ENCODE data around the gene ERN1.

ERN1 gene

DNA sequence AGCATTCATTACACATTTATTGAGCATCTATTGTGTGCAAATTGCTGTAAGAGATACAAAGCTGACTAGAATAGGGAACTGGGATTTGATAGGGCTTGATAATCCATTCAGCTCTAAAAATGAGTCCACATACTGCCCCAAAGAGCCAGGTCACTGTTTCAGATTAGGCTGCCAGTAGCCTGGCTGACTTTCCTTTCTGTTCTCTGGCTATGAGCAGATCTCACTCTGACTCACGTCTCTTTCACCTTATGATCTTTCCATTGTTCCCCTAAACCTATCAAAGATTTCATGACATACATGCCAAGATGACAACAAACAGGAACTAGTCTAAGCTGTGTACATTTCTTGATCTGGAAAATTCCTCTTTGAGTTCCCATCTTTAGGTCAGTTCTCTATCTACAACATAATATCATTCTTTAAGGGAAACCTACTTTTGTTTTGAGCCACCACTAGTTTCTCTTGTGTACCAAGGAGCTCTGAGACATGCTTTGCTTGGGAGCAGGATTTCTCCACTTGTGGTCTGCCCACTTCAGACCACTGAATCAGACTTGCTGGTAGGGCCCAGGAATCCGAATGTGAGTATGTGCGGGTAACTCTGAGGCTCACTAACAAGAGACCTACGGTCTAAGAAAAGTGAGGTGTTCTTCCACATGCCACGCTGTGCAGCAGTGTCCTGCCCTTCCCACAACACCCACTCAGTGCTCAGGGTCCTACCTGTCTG is 68.6 kb downstream of the ERN1 start:
- Histone ChIP-seq H3K14ac (ENCODE audit: low read length) (no peak overlapping the region), H3K4ac (ENCODE audit: low read length) (no peak overlapping the region), H2BK15ac (ENCODE audit: low read length) (no peak overlapping the region), H3K79me1 (ENCODE audit: low read depth, low read length) (no peaks in the 10 kb centered on the region), H2AFZ (ENCODE audit: low read length) (no peak overlapping the region), H2BK12ac (ENCODE audit: low read length) (no peak overlapping the region), H2BK5ac (ENCODE audit: low read length) (no peak overlapping the region), H3K27ac (replicated peaks; ENCODE audit: low read length) (no peak overlapping the region), H3K4me3 (ENCODE audit: low read length in 2 of 2) (no peak overlapping the region), H3K9ac (ENCODE audit: low read depth, low read length, poor library complexity) (no peak overlapping the region), H3K27me3 (ENCODE audit: control insufficient read depth in 3 of 3, insufficient read depth in 3 of 3, low read depth in 1 of 3, low read length in 3 of 3) (no peaks in the 10 kb centered on the region), H3K4me2 (ENCODE audit: insufficient read depth, low read length, poor library complexity, severe bottlenecking) (no peak overlapping the region), H3K23ac (ENCODE audit: low read depth, low read length, poor library complexity) (no peak overlapping the region), H2AK5ac (ENCODE audit: low read depth, low read length) (no peak overlapping the region), H3K36me3 (replicated peaks in 1 of 2; ENCODE audit: control insufficient read depth in 2 of 2, insufficient read depth in 2 of 2, low read length in 2 of 2) (peaks cover 0 to 3% of the 10 kb centered on the region in 2 donors), H3K4me1 (ENCODE audit: control insufficient read depth in 2 of 2, insufficient read depth in 1 of 2, low read depth in 1 of 2, low read length in 2 of 2) (peaks cover 0 to 3% of the 10 kb centered on the region in 2 donors), H3K9me3 (replicated peaks in 1 of 2; ENCODE audit: control insufficient read depth in 2 of 2, insufficient read depth in 1 of 2, low read depth in 1 of 2, low read length in 2 of 2) (no peaks in the 10 kb centered on the region), H4K8ac (ENCODE audit: low read depth, low read length) (no peak overlapping the region), H3K18ac (ENCODE audit: low read length) (no peak overlapping the region), H2BK120ac (ENCODE audit: low read depth, low read length) (no peak overlapping the region), H4K91ac (ENCODE audit: low read depth, low read length, poor library complexity) (no peak overlapping the region)
- WGBS, 2 donors (ENCODE audit: extremely low coverage in 2 of 2, insufficient read length in 2 of 2, insufficient replicate concordance in 1 of 2): no CpG with 5 or more reads among the region's 5 CpGs
- DNase-seq (ENCODE audit: low spot score): no peak

DNA sequence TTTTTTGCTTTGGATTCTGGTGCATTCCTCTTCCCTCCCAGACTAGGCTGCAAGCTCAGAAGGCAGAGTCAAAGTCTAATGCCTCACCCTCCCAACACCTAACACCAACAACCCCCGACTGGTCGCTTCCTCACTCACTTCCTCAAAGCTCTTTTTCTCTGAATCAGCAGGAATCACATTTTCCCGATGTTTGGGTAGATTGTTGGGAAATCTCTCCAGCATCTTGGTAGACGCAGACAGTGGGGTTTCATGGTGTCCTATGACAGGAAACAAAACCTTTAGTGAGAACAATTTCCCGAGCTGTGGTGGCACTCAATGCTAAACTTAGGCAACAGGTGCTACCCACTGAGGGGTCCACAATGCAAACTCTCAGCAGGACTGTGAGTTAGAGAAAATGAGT is 69.6 kb downstream of the ERN1 start:
- no peak overlapping the region for H2BK12ac ChIP-seq (ENCODE audit: low read length)
- no peak overlapping the region for H2BK120ac ChIP-seq (ENCODE audit: low read depth, low read length)
- H3K4me1 ChIP-seq (ENCODE audit: control insufficient read depth in 2 of 2, insufficient read depth in 1 of 2, low read depth in 1 of 2, low read length in 2 of 2): peaks cover 0 to 3% of the 10 kb centered on the region in 2 donors
- no peak overlapping the region for H4K91ac ChIP-seq (ENCODE audit: low read depth, low read length, poor library complexity)
- H4K8ac ChIP-seq (ENCODE audit: low read depth, low read length): no peak overlapping the region
- H2BK5ac ChIP-seq (ENCODE audit: low read length): no peak overlapping the region
- no CpG with 5 or more reads among the region's 5 CpGs for WGBS, 2 donors (ENCODE audit: extremely low coverage in 2 of 2, insufficient read length in 2 of 2, insufficient replicate concordance in 1 of 2)
- DNase-seq (ENCODE audit: low spot score): no peak
- no peaks in the 10 kb centered on the region for H3K79me1 ChIP-seq (ENCODE audit: low read depth, low read length)
- peaks cover 0 to 3% of the 10 kb centered on the region in 2 donors for H3K36me3 ChIP-seq (replicated peaks in 1 of 2; ENCODE audit: control insufficient read depth in 2 of 2, insufficient read depth in 2 of 2, low read length in 2 of 2)
- no peak overlapping the region for H2AFZ ChIP-seq (ENCODE audit: low read length)
- H3K4me2 ChIP-seq (ENCODE audit: insufficient read depth, low read length, poor library complexity, severe bottlenecking): no peak overlapping the region
- H3K18ac ChIP-seq (ENCODE audit: low read length): no peak overlapping the region
- H3K9me3 ChIP-seq (replicated peaks in 1 of 2; ENCODE audit: control insufficient read depth in 2 of 2, insufficient read depth in 1 of 2, low read depth in 1 of 2, low read length in 2 of 2): no peaks in the 10 kb centered on the region
- no peak overlapping the region for H3K9ac ChIP-seq (ENCODE audit: low read depth, low read length, poor library complexity)
- H3K14ac ChIP-seq (ENCODE audit: low read length): no peak overlapping the region
- H2AK5ac ChIP-seq (ENCODE audit: low read depth, low read length): no peak overlapping the region
- no peak overlapping the region for H3K23ac ChIP-seq (ENCODE audit: low read depth, low read length, poor library complexity)
- H3K27ac ChIP-seq (replicated peaks; ENCODE audit: low read length): no peak overlapping the region
- H3K4me3 ChIP-seq (ENCODE audit: low read length in 2 of 2): no peak overlapping the region
- no peaks in the 10 kb centered on the region for H3K27me3 ChIP-seq (ENCODE audit: control insufficient read depth in 3 of 3, insufficient read depth in 3 of 3, low read depth in 1 of 3, low read length in 3 of 3)
- no peak overlapping the region for H2BK15ac ChIP-seq (ENCODE audit: low read length)
- H3K4ac ChIP-seq (ENCODE audit: low read length): no peak overlapping the region

DNA sequence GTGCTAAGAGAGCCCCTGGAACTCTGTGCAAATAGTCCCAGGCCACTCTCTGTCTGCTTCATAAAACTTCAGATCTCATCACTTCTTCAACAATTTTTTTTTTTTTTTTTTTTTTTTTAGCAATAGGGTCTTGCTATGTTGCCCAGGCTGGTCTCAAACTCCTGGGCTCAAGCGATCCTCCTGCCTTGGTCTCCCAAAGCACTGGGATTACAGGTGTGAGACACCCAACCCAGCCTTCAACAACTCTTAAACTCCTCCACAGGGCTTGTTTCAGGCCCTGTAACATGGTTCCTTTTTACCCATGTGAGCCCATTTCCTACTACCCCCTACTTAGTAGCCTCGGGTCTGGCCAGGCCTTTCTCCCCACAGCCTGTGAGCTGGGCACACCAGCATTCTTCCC is 70.2 kb downstream of the ERN1 start:
- Histone ChIP-seq H4K91ac (ENCODE audit: low read depth, low read length, poor library complexity) (no peak overlapping the region), H3K27ac (replicated peaks; ENCODE audit: low read length) (no peak overlapping the region), H3K79me1 (ENCODE audit: low read depth, low read length) (no peaks in the 10 kb centered on the region), H2BK12ac (ENCODE audit: low read length) (no peak overlapping the region), H3K14ac (ENCODE audit: low read length) (no peak overlapping the region), H3K9me3 (replicated peaks in 1 of 2; ENCODE audit: control insufficient read depth in 2 of 2, insufficient read depth in 1 of 2, low read depth in 1 of 2, low read length in 2 of 2) (no peaks in the 10 kb centered on the region), H3K4me1 (ENCODE audit: control insufficient read depth in 2 of 2, insufficient read depth in 1 of 2, low read depth in 1 of 2, low read length in 2 of 2) (peaks cover 0 to 3% of the 10 kb centered on the region in 2 donors), H3K27me3 (ENCODE audit: control insufficient read depth in 3 of 3, insufficient read depth in 3 of 3, low read depth in 1 of 3, low read length in 3 of 3) (no peaks in the 10 kb centered on the region), H3K4ac (ENCODE audit: low read length) (no peak overlapping the region), H3K4me2 (ENCODE audit: insufficient read depth, low read length, poor library complexity, severe bottlenecking) (no peak overlapping the region), H4K8ac (ENCODE audit: low read depth, low read length) (no peak overlapping the region), H3K23ac (ENCODE audit: low read depth, low read length, poor library complexity) (no peak overlapping the region), H3K18ac (ENCODE audit: low read length) (no peak overlapping the region), H2BK15ac (ENCODE audit: low read length) (no peak overlapping the region), H2AFZ (ENCODE audit: low read length) (no peak overlapping the region), H2AK5ac (ENCODE audit: low read depth, low read length) (no peak overlapping the region), H3K9ac (ENCODE audit: low read depth, low read length, poor library complexity) (no peak overlapping the region), H2BK5ac (ENCODE audit: low read length) (no peak overlapping the region), H3K4me3 (ENCODE audit: low read length in 2 of 2) (no peak overlapping the region), H2BK120ac (ENCODE audit: low read depth, low read length) (no peak overlapping the region), H3K36me3 (replicated peaks in 1 of 2; ENCODE audit: control insufficient read depth in 2 of 2, insufficient read depth in 2 of 2, low read length in 2 of 2) (peaks cover 0 to under 1% of the 10 kb centered on the region in 2 donors)
- DNase-seq (ENCODE audit: low spot score): no peak
- no CpG with 5 or more reads among the region's 2 CpGs for WGBS, 2 donors (ENCODE audit: extremely low coverage in 2 of 2, insufficient read length in 2 of 2, insufficient replicate concordance in 1 of 2)

DNA sequence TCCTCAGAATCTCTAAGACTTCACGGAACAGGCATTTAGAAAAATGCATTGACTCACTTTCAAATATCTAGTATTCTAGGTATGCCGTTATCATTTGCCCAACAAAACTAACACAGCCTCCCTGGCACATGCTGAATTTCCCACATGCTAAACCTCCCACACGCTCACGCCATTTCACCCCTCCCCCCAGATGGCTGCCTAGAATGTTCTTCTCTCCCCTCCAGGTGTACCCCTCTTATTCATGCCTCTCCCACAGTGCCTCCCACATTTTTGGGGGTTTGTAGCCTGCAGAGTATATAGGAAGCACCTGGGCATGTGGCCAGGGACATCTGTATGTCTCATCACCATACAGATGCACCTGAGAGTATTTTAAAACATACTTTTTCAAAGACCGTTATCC is 71.3 kb downstream of the ERN1 start:
- H4K8ac ChIP-seq (ENCODE audit: low read depth, low read length): no peak overlapping the region
- H3K4ac ChIP-seq (ENCODE audit: low read length): no peak overlapping the region
- no peak overlapping the region for H3K9ac ChIP-seq (ENCODE audit: low read depth, low read length, poor library complexity)
- H2BK15ac ChIP-seq (ENCODE audit: low read length): no peak overlapping the region
- peaks cover 0 to 7% of the 10 kb centered on the region in 2 donors for H3K36me3 ChIP-seq (replicated peaks in 1 of 2; ENCODE audit: control insufficient read depth in 2 of 2, insufficient read depth in 2 of 2, low read length in 2 of 2)
- H3K79me1 ChIP-seq (ENCODE audit: low read depth, low read length): no peaks in the 10 kb centered on the region
- H3K4me2 ChIP-seq (ENCODE audit: insufficient read depth, low read length, poor library complexity, severe bottlenecking): no peak overlapping the region
- H2AFZ ChIP-seq (ENCODE audit: low read length): no peak overlapping the region
- H2BK12ac ChIP-seq (ENCODE audit: low read length): no peak overlapping the region
- H3K14ac ChIP-seq (ENCODE audit: low read length): no peak overlapping the region
- H2AK5ac ChIP-seq (ENCODE audit: low read depth, low read length): no peak overlapping the region
- no peak overlapping the region for H3K18ac ChIP-seq (ENCODE audit: low read length)
- no CpG with 5 or more reads among the region's 5 CpGs for WGBS, 2 donors (ENCODE audit: extremely low coverage in 2 of 2, insufficient read length in 2 of 2, insufficient replicate concordance in 1 of 2)
- H3K4me1 ChIP-seq (ENCODE audit: control insufficient read depth in 2 of 2, insufficient read depth in 1 of 2, low read depth in 1 of 2, low read length in 2 of 2): no peaks in the 10 kb centered on the region
- H4K91ac ChIP-seq (ENCODE audit: low read depth, low read length, poor library complexity): no peak overlapping the region
- H3K4me3 ChIP-seq (ENCODE audit: low read length in 2 of 2): no peak overlapping the region
- no peak overlapping the region for H2BK120ac ChIP-seq (ENCODE audit: low read depth, low read length)
- no peak overlapping the region for H3K23ac ChIP-seq (ENCODE audit: low read depth, low read length, poor library complexity)
- H3K27ac ChIP-seq (replicated peaks; ENCODE audit: low read length): no peak overlapping the region
- no peaks in the 10 kb centered on the region for H3K27me3 ChIP-seq (ENCODE audit: control insufficient read depth in 3 of 3, insufficient read depth in 3 of 3, low read depth in 1 of 3, low read length in 3 of 3)
- DNase-seq (ENCODE audit: low spot score): no peak
- H2BK5ac ChIP-seq (ENCODE audit: low read length): no peak overlapping the region
- H3K9me3 ChIP-seq (replicated peaks in 1 of 2; ENCODE audit: control insufficient read depth in 2 of 2, insufficient read depth in 1 of 2, low read depth in 1 of 2, low read length in 2 of 2): no peaks in the 10 kb centered on the region
